Ovary (tissue), 9 donors: Measurements from ENCODE around the gene S100A10. TPM values are rescaled to one million over a fixed set of nuclear protein-coding genes. Genes with fewer than 3 reads are reported as not detected.

Experiments
- DNase-seq, 5 donors: peaks; one replicate each; pipeline ENCODE4 v3.0.0-alpha.2; 2019 to 2020
- H3K27ac ChIP-seq, 2 donors: fragments of 200-600 bp; one replicate each; pipeline versions ENCODE4 v1.5.1 to v1.8.0; 2019 to 2022
- H3K27me3 ChIP-seq: fragments of 200-600 bp; one replicate; pipeline ENCODE4 v1.8.0; 2022
- H3K36me3 ChIP-seq: fragments of 200-600 bp; sonication (generic); one replicate; pipeline ENCODE4 v1.5.1; 2019
- H3K4me1 ChIP-seq: one replicate; pipeline ENCODE4 v1.8.1; 2013; ENCODE audit warnings: mild to moderate bottlenecking, moderate library complexity; ENCODE audit not compliant: insufficient read depth
- H3K4me3 ChIP-seq: fragments of 200-600 bp; sonication (generic); one replicate; pipeline ENCODE4 v1.5.1; 2017
- H3K9me3 ChIP-seq, 2 donors: fragments of 200-600 bp in 1 of 2; sonication (generic) in 1 of 2; one replicate each; pipeline versions ENCODE4 v1.5.1 to v1.8.1; 2013 to 2019; ENCODE audit warnings: mild to moderate bottlenecking in 1 of 2, moderate library complexity in 1 of 2
- CTCF ChIP-seq, 3 donors: fragments of 450-650 bp in 2 of 3; fragments of 200-600 bp in 1 of 3; IDR thresholded peaks; one replicate each; pipeline versions ENCODE4 v1.5.1 to v1.8.0; 2016 to 2022; ENCODE audit warnings: antibody characterized with exemption in 3 of 3, mild to moderate bottlenecking in 1 of 3
- EP300 ChIP-seq: sonication (generic); formaldehyde crosslinking; IDR thresholded peaks from one replicate; pipeline ENCODE4 v1.6.1; 2017; ENCODE audit warnings: antibody characterized with exemption
- POLR2A ChIP-seq: fragments of 450-650 bp; IDR thresholded peaks from one replicate; pipeline ENCODE4 v1.6.1; 2017; ENCODE audit warnings: antibody characterized with exemption, mild to moderate bottlenecking, moderate library complexity
- WGBS, 3 donors: extraction: QIAGEN DNeasy Blood & Tissue Kit in 1 of 3; methylation state at CpG; one replicate each; pipeline versions ENCODE4 v1.1.5 to v1.1.7; 2013 to 2017; 5-methylcytosine and 5-hydroxymethylcytosine counted together
- intact Hi-C, 4 donors: fragments of 100-400 bp; cut with DNase I; formaldehyde crosslinking; loops; one replicate each; pipeline versions ENCODE4 v1.11.0 to v1.15.1; 2022 to 2023
- polyA plus RNA-seq, 2 donors: library from polyadenylated mRNA; stranded (reverse); fragments of 200-250 nt in 1 of 2; fragments of 350-450 nt in 1 of 2; fragmentation: Illumina TruSeq in 1 of 2; extraction: RNeasy Lipid Tissue Mini Kit (QIAGEN cat#74804) in 1 of 2; gene quantifications; one replicate each; pipeline ENCODE4 v1.2.3, GENCODE V29; 2013 to 2014
- total RNA-seq, 7 donors: library from RNA; depleted of rRNA in 2 of 7; stranded (reverse); fragments of >200 nt in 2 of 7; fragmentation: NEBNext Ultra II Directional in 3 of 7; extraction: Animal tissue kit (Norgen Biotek cat#: 25700) in 3 of 7; gene quantifications; one replicate each; pipeline versions ENCODE4 v1.1.0 to v1.2.4, GENCODE V29; 2016 to 2023
- donor health status: DM: no; HTN: no; CAD: no; lungs with moderate emphysema.
- donor health status: DM: no; HTN: no; CAD: no.
- donor health status: Bipolar disorder and iron deficiency.
- donor health status: DM: yes; HTN: yes; CAD: no.
- donor health status: DM: no; HTN: no; CAD: no.
- donor health status: DM: yes; HTN: yes; CAD: no.

Gene S100A10
- total and polyA plus RNA-seq, 9 donors = 38.6 to 642 (median 213) TPM

GRCh38 chr1:152038871-152039270 is 45.2 kb upstream of the S100A10 start:
- TF ChIP-seq POLR2A = no peak
- H3K36me3 ChIP-seq = no peaks in the 10 kb centered on the region
- no peak overlapping the region for H3K4me3 ChIP-seq
- no peaks in the 10 kb centered on the region for H3K9me3 ChIP-seq
- DNase-seq = no peak
- WGBS, 3 donors = 94 to 95% (median 94%) methylated on average over 10 of the region's 10 CpGs
- H3K27me3 ChIP-seq = no peaks in the 10 kb centered on the region
- intact Hi-C loops = no loop called here
- peaks cover 3% of the 10 kb centered on the region for H3K4me1 ChIP-seq
- H3K27ac ChIP-seq = no peak overlapping the region

- Histone ChIP-seq H3K4me1 (peaks cover 3% of the 10 kb centered on the region), H3K4me3 (peak within 1 kb of the TSS; percentile 63), H3K9me3 (no peaks in the 10 kb centered on the region), H3K27me3 (no peaks in the 10 kb centered on the region), H3K36me3 (no peaks in the 10 kb centered on the region), H3K27ac (peak within 1 kb of the TSS; percentile 58 to 85)
- DNase-seq = peak; percentile 86 to 91 (median 89)
- WGBS, 3 donors = 0 to 1% (median 0%) methylated on average over 53 of the region's 53 CpGs
- intact Hi-C loops = no loop called here
- TF ChIP-seq CTCF (IDR thresholded peaks at IDR 0.05) (peak in 1 of 3 donors; percentile 17), POLR2A (peak; percentile 88), EP300 (no peak)
Observed at GRCh38 chr1:152036267-152037216, 42.9 kb upstream of the S100A10 start, which contains the start of gene S100A11. Gene S100A11 (minus strand): TSS chr1:152037004. CDS start chr1:152036915, 89 bp downstream.

GRCh38 chr1:152035539-152036266 is 42.0 kb upstream of the S100A10 start:
- intact Hi-C loops = no loop called here
- TF ChIP-seq CTCF (IDR thresholded peaks at IDR 0.05) (no peak), EP300 (no peak), POLR2A (no peak)
- DNase-seq = no peak
- Histone ChIP-seq H3K4me1 (peaks cover 3% of the 10 kb centered on the region), H3K4me3 (peak overlapping the region; percentile 63), H3K27ac (peak overlapping the region; percentile 58 to 85), H3K36me3 (no peaks in the 10 kb centered on the region), H3K27me3 (no peaks in the 10 kb centered on the region), H3K9me3 (no peaks in the 10 kb centered on the region)
- WGBS, 3 donors = 9 to 13% (median 10%) methylated on average over 17 of the region's 17 CpGs

- Histone ChIP-seq H3K4me3 (peak overlapping the region; percentile 63), H3K4me1 (peaks cover 3% of the 10 kb centered on the region), H3K27ac (peak overlapping the region in 1 of 2 donors; percentile 85), H3K27me3 (no peaks in the 10 kb centered on the region), H3K36me3 (no peaks in the 10 kb centered on the region), H3K9me3 (no peaks in the 10 kb centered on the region)
- DNase-seq = peak in 2 of 5 donors; percentile 31 to 52
- intact Hi-C loops = no loop called here
- 33 to 37% (median 36%) methylated on average over 8 of the region's 8 CpGs for WGBS, 3 donors
- TF ChIP-seq POLR2A (no peak), CTCF (IDR thresholded peaks at IDR 0.05) (peak in 1 of 3 donors; percentile 16)
Observed at GRCh38 chr1:152034654-152035538, 41.2 kb upstream of the S100A10 start.
